Body of pancreas (tissue), 4 donors: ENCODE measurements around the gene MTG1. TPM values are rescaled to one million over a fixed set of nuclear protein-coding genes. Genes with fewer than 3 reads are reported as not detected.

Experiments
- ATAC-seq: fragments of 150-250 bp; one replicate; pipeline ENCODE4 v1.9.1; 2016
- DNase-seq, 4 donors: peaks; one replicate each; pipeline ENCODE4 v3.0.0-alpha.2; 2019
- H3K27ac ChIP-seq, 4 donors: fragments of 200-600 bp; sonication (generic); 1 replicate in 3 of 4; 2 replicates in 1 of 4; pipeline versions ENCODE4 v1.5.1 to v1.6.1; 2016 to 2019; ENCODE audit warnings: mild to moderate bottlenecking in 1 of 4, mixed read lengths in 1 of 4, moderate library complexity in 1 of 4
- H3K27me3 ChIP-seq, 2 donors: fragments of 200-600 bp; sonication (generic); one replicate each; pipeline ENCODE4 v1.6.0; 2016; ENCODE audit warnings: mild to moderate bottlenecking in 1 of 2
- H3K36me3 ChIP-seq, 2 donors: fragments of 200-600 bp; sonication (generic); replicated peaks in 1 of 2; 2 replicates each; pipeline ENCODE4 v1.5.1; 2016; ENCODE audit warnings: low read depth in 2 of 2; ENCODE audit not compliant: insufficient read depth in 1 of 2
- H3K4me1 ChIP-seq: fragments of 200-600 bp; sonication (generic); one replicate; pipeline ENCODE4 v1.6.0; 2016
- H3K4me3 ChIP-seq, 2 donors: fragments of 200-600 bp; sonication (generic); 1 replicate in 1 of 2; 2 replicates in 1 of 2; pipeline ENCODE4 v1.5.1; 2016 to 2019
- H3K9me3 ChIP-seq, 3 donors: fragments of 200-600 bp; sonication (generic); 1 replicate in 2 of 3; 2 replicates in 1 of 3; pipeline ENCODE4 v1.5.1; 2016
- POLR2A ChIP-seq, 3 donors: fragments of 450-650 bp; IDR thresholded peaks; one replicate each; pipeline ENCODE4 v1.6.1; 2016; ENCODE audit warnings: antibody characterized with exemption in 3 of 3, mild to moderate bottlenecking in 2 of 3
- WGBS, 2 donors: methylation state at CpG; one replicate each; pipeline ENCODE4 v1.1.5; 2017; 5-methylcytosine and 5-hydroxymethylcytosine counted together
- intact Hi-C: fragments of 100-400 bp; cut with DNase I; formaldehyde crosslinking; loops from one replicate; pipeline ENCODE4 v1.15.1; 2023
- total RNA-seq, 2 donors: library from RNA; depleted of rRNA; stranded (reverse); fragments of >200 nt; gene quantifications; one replicate each; pipeline ENCODE4 v1.1.0, GENCODE V29; 2016
- TF ChIP-seq, protein P1 (sequence below), 7 experiments: fragments of 450-650 bp in 4 of 7; fragments of 200-600 bp in 3 of 7; sonication (generic) in 3 of 7; IDR thresholded peaks; one replicate each; pipeline ENCODE4 v1.5.1; 2016 to 2019; ENCODE audit warnings: antibody characterized with exemption in 7 of 7

MTG1 gene
- total RNA-seq, 2 donors from 2014 or later, result 22.8 to 83.7 TPM

DNA sequence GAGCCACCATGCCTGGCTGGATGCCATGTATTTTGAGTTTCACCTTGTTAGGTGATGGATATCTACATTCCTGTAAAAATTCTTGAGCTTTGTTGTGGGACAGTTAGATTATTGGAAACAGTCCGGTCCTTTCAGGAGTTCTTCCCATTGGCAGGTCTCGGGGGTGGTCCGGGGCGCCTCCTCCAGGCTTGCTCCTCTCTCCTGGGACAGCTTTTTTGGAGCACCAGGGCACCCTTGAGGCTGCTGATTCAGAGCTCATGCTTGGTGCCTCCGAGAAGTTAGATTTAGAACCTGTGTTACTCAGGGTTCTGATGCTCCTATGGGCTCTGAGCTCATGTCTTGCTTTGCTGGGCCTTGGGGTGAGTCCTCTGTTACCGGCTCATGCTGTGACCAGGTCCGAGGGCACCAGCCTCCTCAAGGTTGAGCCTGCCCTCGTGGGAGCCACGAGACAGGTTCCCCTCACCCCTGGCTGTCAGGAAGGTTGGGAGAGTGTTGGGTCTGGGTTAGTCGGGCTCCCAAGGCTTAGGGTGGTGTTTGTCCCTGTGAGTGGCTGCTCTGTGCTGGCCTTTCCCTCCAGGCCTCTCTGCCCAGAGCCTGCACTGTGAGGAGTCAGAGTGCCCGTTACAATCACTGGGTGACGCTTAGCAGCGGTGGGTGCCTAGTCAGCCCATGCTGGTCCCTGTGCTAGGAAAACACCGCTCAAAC is 24.5 kb downstream of the MTG1 start:
- Histone ChIP-seq H3K36me3 (peaks cover 2 to 7% of the 10 kb centered on the region in 2 donors), H3K9me3 (no peaks in the 10 kb centered on the region), H3K4me3 (no peak overlapping the region), H3K27ac (no peak overlapping the region), H3K4me1 (peaks cover 9% of the 10 kb centered on the region), H3K27me3 (peaks cover 0 to 3% of the 10 kb centered on the region in 2 donors)
- intact Hi-C loops, result no loop called here
- ATAC-seq (no peak), DNase-seq (no peak)
- 82 to 90% methylated on average over 4 to 14 of the region's 14 CpGs for WGBS, 2 donors
- TF ChIP-seq, protein P1, sequence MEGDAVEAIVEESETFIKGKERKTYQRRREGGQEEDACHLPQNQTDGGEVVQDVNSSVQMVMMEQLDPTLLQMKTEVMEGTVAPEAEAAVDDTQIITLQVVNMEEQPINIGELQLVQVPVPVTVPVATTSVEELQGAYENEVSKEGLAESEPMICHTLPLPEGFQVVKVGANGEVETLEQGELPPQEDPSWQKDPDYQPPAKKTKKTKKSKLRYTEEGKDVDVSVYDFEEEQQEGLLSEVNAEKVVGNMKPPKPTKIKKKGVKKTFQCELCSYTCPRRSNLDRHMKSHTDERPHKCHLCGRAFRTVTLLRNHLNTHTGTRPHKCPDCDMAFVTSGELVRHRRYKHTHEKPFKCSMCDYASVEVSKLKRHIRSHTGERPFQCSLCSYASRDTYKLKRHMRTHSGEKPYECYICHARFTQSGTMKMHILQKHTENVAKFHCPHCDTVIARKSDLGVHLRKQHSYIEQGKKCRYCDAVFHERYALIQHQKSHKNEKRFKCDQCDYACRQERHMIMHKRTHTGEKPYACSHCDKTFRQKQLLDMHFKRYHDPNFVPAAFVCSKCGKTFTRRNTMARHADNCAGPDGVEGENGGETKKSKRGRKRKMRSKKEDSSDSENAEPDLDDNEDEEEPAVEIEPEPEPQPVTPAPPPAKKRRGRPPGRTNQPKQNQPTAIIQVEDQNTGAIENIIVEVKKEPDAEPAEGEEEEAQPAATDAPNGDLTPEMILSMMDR (IDR thresholded peaks at IDR 0.05), result no peak
- TF ChIP-seq POLR2A (IDR thresholded peaks at IDR 0.05), result no peak

DNA sequence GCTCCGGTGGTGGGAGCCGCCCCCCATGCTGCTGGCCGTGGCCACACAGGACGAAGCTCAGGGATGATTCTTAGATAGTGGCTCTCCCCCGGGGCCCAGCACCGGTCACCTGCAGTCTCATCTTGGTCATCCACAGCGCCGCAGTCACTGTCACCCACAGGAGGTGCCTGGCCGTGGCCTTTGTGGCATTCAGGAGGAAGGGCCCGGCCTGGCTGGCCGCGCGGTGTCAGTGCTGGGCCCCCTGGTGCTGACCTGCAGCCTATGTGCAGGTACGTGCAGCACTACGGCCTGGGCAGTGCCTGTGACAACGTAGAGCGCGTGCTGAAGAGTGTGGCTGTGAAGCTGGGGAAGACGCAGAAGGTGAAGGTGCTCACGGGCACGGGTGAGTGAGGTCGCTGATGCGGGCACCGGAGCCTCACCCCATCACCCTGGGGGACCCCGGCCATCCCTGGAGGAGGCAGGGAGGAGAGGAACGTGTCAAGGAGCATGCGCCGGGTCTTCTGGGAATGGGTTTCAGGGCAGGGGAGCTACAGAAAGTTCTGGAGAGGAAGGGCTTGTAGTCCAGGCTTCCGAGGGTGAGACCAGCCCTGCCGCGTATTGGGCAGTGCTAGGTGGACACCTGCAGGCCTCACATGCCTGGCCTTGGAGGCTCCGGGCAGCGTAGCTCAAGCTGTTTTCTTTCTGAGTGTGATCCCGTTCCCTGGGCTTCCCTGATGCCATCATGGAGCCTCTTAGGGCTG is 25.4 kb downstream of the MTG1 start:
- no peak overlapping the region for H3K27ac ChIP-seq
- peaks cover 12% of the 10 kb centered on the region for H3K4me1 ChIP-seq
- DNase-seq (no peak), ATAC-seq (no peak)
- no peak for TF ChIP-seq POLR2A (IDR thresholded peaks at IDR 0.05)
- TF ChIP-seq, protein P1 (IDR thresholded peaks at IDR 0.05), result no peak
- H3K36me3 ChIP-seq, result peaks cover 0 to 7% of the 10 kb centered on the region in 2 donors
- intact Hi-C loops, result no loop called here
- WGBS, 2 donors, result 87 to 90% methylated on average over 27 to 34 of the region's 34 CpGs
- H3K4me3 ChIP-seq, result no peak overlapping the region
- peaks cover 0 to 3% of the 10 kb centered on the region in 2 donors for H3K27me3 ChIP-seq
- no peaks in the 10 kb centered on the region for H3K9me3 ChIP-seq

DNA sequence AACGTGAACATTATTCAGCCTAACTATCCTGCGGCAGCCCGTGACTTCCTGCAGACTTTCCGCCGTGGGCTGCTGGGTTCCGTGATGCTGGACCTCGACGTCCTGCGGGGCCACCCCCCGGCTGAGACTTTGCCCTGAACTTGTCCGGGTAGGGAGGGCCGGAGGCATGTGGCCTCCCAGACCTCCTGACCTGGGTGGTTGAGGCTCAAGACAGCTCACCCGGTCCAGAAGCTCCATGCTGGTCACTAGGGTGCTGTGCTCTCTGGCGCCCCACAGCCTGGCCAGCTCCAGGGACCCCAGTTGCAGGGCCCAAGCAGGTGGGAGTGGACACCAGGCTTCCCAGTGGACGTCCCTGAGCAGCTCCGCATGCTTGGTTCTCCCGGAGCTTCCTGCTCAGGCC is 26.1 kb downstream of the MTG1 start:
- H3K4me3 ChIP-seq, result no peak overlapping the region
- TF ChIP-seq, protein P1 (IDR thresholded peaks at IDR 0.05), result no peak
- no peak for TF ChIP-seq POLR2A (IDR thresholded peaks at IDR 0.05)
- no peak overlapping the region for H3K27ac ChIP-seq
- H3K36me3 ChIP-seq, result peaks cover 0 to 7% of the 10 kb centered on the region in 2 donors
- DNase-seq, result no peak
- H3K4me1 ChIP-seq, result peaks cover 12% of the 10 kb centered on the region
- H3K27me3 ChIP-seq, result peaks cover 0 to 3% of the 10 kb centered on the region in 2 donors
- no peak for ATAC-seq
- intact Hi-C loops, result no loop called here
- 92 to 94% methylated on average over 11 to 17 of the region's 17 CpGs for WGBS, 2 donors
- H3K9me3 ChIP-seq, result no peaks in the 10 kb centered on the region

DNA sequence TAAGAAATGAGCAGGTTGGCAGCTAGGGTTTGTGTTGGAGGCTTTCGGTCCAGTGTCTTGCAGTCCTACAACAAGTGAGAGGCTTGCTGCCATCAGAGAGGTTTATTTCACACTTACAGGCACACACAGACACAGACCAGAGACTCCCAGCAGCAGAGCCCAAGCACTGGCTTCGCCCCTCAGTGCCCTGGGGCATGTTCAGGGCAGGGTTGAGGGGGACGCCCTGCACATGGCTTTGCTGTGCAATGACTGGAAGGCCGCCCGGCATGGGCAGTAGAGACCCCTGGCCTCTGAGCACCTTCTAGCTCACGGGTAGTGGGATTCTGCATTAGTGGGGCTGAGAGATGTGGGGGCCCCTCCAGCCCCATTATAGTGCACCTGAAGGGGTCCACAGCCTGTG is 26.6 kb downstream of the MTG1 start:
- no peak for TF ChIP-seq POLR2A (IDR thresholded peaks at IDR 0.05)
- TF ChIP-seq, protein P1 (IDR thresholded peaks at IDR 0.05), result no peak
- DNase-seq (no peak), ATAC-seq (no peak)
- WGBS, 2 donors, result 83 to 88% methylated on average over 3 to 6 of the region's 6 CpGs
- Histone ChIP-seq H3K4me3 (no peak overlapping the region), H3K36me3 (peaks cover 0 to 7% of the 10 kb centered on the region in 2 donors), H3K27ac (no peak overlapping the region), H3K9me3 (no peaks in the 10 kb centered on the region), H3K4me1 (peaks cover 12% of the 10 kb centered on the region), H3K27me3 (peaks cover 0 to 3% of the 10 kb centered on the region in 2 donors)
- intact Hi-C loops, result no loop called here
